Ascending aorta (tissue), 2 donors: ENCODE measurements around the gene SAG. TPM values are rescaled to one million over a fixed set of nuclear protein-coding genes. Genes with fewer than 3 reads are reported as not detected.

Source experiments
- DNase-seq, 2 donors: peaks; one replicate each; pipeline ENCODE4 v3.0.0-alpha.2; 2019; ENCODE audit warnings: low spot score in 2 of 2
- H3K27ac ChIP-seq, 2 donors: fragments of 200-600 bp; sonication (generic); one replicate each; pipeline ENCODE4 v1.5.1; 2016 to 2017; ENCODE audit warnings: mild to moderate bottlenecking in 1 of 2
- H3K27me3 ChIP-seq: fragments of 200-600 bp; sonication (generic); one replicate; pipeline ENCODE4 v1.5.1; 2017
- H3K36me3 ChIP-seq, 2 donors: fragments of 200-600 bp; sonication (generic); one replicate each; pipeline ENCODE4 v1.5.1; 2016
- H3K4me1 ChIP-seq, 2 donors: fragments of 200-600 bp; sonication (generic); one replicate each; pipeline ENCODE4 v1.5.1; 2016 to 2017; ENCODE audit warnings: mild to moderate bottlenecking in 1 of 2
- H3K4me3 ChIP-seq, 2 donors: fragments of 200-600 bp; sonication (generic); one replicate each; pipeline ENCODE4 v1.5.1; 2016 to 2017; ENCODE audit warnings: mild to moderate bottlenecking in 1 of 2
- H3K9me3 ChIP-seq, 2 donors: fragments of 200-600 bp; sonication (generic); one replicate each; pipeline ENCODE4 v1.5.1; 2016
- CTCF ChIP-seq, 3 experiments: fragments of 200-600 bp in 2 of 3; fragments of 450-650 bp in 1 of 3; sonication (generic) in 2 of 3; IDR thresholded peaks; one replicate each; pipeline ENCODE4 v1.5.1; 2016 to 2019; ENCODE audit warnings: antibody characterized with exemption in 3 of 3, mild to moderate bottlenecking in 1 of 3, moderate library complexity in 1 of 3
- intact Hi-C: fragments of 100-400 bp; cut with DNase I; formaldehyde crosslinking; loops from one replicate; pipeline ENCODE4 v1.15.1; 2023
- total RNA-seq: library from RNA; depleted of rRNA; stranded (reverse); fragments of >200 nt; gene quantifications from one replicate; pipeline ENCODE4 v1.1.0, GENCODE V29; 2016

The SAG gene
- total RNA-seq, 1 donor from 2014 or later, result not detected

GRCh38 chr2:233365861-233366520 lies 58.4 kb downstream of the SAG start:
- Histone ChIP-seq H3K4me1 (peaks cover 0 to 10% of the 10 kb centered on the region in 2 donors), H3K9me3 (peaks cover 0 to 10% of the 10 kb centered on the region in 2 donors), H3K27ac (no peak overlapping the region), H3K36me3 (no peaks in the 10 kb centered on the region), H3K27me3 (no peaks in the 10 kb centered on the region), H3K4me3 (no peak overlapping the region)
- no peak for TF ChIP-seq CTCF (IDR thresholded peaks at IDR 0.05)
- peak in 1 of 2 donors; percentile 50 for DNase-seq
- intact Hi-C loops, result no loop called here

GRCh38 chr2:233367586-233367985 lies 60.0 kb downstream of the SAG start:
- Histone ChIP-seq H3K4me1 (peaks cover 0 to 11% of the 10 kb centered on the region in 2 donors), H3K4me3 (no peak overlapping the region), H3K36me3 (no peaks in the 10 kb centered on the region), H3K27ac (no peak overlapping the region), H3K27me3 (no peaks in the 10 kb centered on the region), H3K9me3 (peaks cover 0 to 10% of the 10 kb centered on the region in 2 donors)
- TF ChIP-seq CTCF (IDR thresholded peaks at IDR 0.05), result no peak
- intact Hi-C loops, result no loop called here
- DNase-seq, result peak in 1 of 2 donors; percentile 15

- intact Hi-C loops, result no loop called here
- peak in 1 of 2 donors; percentile 5 for DNase-seq
- TF ChIP-seq CTCF (IDR thresholded peaks at IDR 0.05), result no peak
Measured at GRCh38 chr2:233368756-233369155, 61.1 kb downstream of the SAG start.

GRCh38 chr2:233369462-233369861 lies 61.8 kb downstream of the SAG start:
- Histone ChIP-seq H3K27ac (no peak overlapping the region), H3K4me3 (no peak overlapping the region), H3K27me3 (no peaks in the 10 kb centered on the region), H3K9me3 (no peaks in the 10 kb centered on the region), H3K36me3 (no peaks in the 10 kb centered on the region), H3K4me1 (peaks cover 0 to 14% of the 10 kb centered on the region in 2 donors)
- intact Hi-C loops, result no loop called here
- DNase-seq, result peak in 1 of 2 donors; percentile 46
- TF ChIP-seq CTCF (IDR thresholded peaks at IDR 0.05), result no peak

More at GRCh38 chr2:233368756-233369155, 61.1 kb downstream of the SAG start:
- H3K4me1 ChIP-seq, result peaks cover 0 to 14% of the 10 kb centered on the region in 2 donors
- no peak overlapping the region for H3K27ac ChIP-seq
- H3K9me3 ChIP-seq, result peaks cover 0 to 5% of the 10 kb centered on the region in 2 donors
- H3K36me3 ChIP-seq, result no peaks in the 10 kb centered on the region
- H3K4me3 ChIP-seq, result no peak overlapping the region
- no peaks in the 10 kb centered on the region for H3K27me3 ChIP-seq

- no peak for TF ChIP-seq CTCF (IDR thresholded peaks at IDR 0.05)
- Histone ChIP-seq H3K4me3 (no peak overlapping the region), H3K36me3 (peaks cover 0 to 2% of the 10 kb centered on the region in 2 donors), H3K4me1 (peaks cover 0 to 14% of the 10 kb centered on the region in 2 donors), H3K27me3 (no peaks in the 10 kb centered on the region), H3K9me3 (no peaks in the 10 kb centered on the region), H3K27ac (no peak overlapping the region)
- intact Hi-C loops, result no loop called here
- DNase-seq, result peak in 1 of 2 donors; percentile 42
Measured at GRCh38 chr2:233369897-233370685, 62.5 kb downstream of the SAG start.
